GM23248 (cell line): ENCODE data around the gene GALNT18. TPM values are rescaled to one million over a fixed set of nuclear protein-coding genes. Genes with fewer than 3 reads are reported as not detected.

ENCODE experiments used
- DNase-seq: peaks from one replicate; pipeline ENCODE4 v3.0.0-alpha.2; 2015
- H2AFZ ChIP-seq: fragments of 200-600 bp; sonication (generic); 2 replicates; pipeline ENCODE4 v1.6.1; 2016; ENCODE audit warnings: antibody characterized with exemption
- H3F3A ChIP-seq: fragments of 200-600 bp; sonication (generic); 2 replicates; pipeline ENCODE4 v1.6.1; 2016; ENCODE audit warnings: mild to moderate bottlenecking, antibody characterized with exemption, mixed run types; ENCODE audit not compliant: insufficient read depth
- H3K27ac ChIP-seq: fragments of 200-600 bp; sonication (generic); 2 replicates; pipeline ENCODE4 v1.5.1; 2016; ENCODE audit warnings: mild to moderate bottlenecking
- H3K27me3 ChIP-seq: fragments of 200-600 bp; sonication (generic); replicated peaks from 2 replicates; pipeline ENCODE4 v1.6.1; 2016; ENCODE audit warnings: mild to moderate bottlenecking; ENCODE audit not compliant: insufficient read depth
- H3K36me3 ChIP-seq: fragments of 200-600 bp; sonication (generic); 2 replicates; pipeline ENCODE4 v1.6.1; 2016; ENCODE audit warnings: low read depth, mild to moderate bottlenecking
- H3K4me1 ChIP-seq: fragments of 200-600 bp; sonication (generic); 2 replicates; pipeline ENCODE4 v1.6.1; 2016; ENCODE audit warnings: mild to moderate bottlenecking; ENCODE audit not compliant: insufficient read depth
- H3K4me2 ChIP-seq: fragments of 200-600 bp; sonication (generic); one replicate; pipeline ENCODE4 v1.6.1; 2016; ENCODE audit warnings: mild to moderate bottlenecking; ENCODE audit not compliant: unreplicated experiment
- H3K4me3 ChIP-seq: fragments of 200-600 bp; sonication (generic); 2 replicates; pipeline ENCODE4 v1.5.1; 2016; ENCODE audit warnings: mild to moderate bottlenecking
- H3K79me2 ChIP-seq: fragments of 200-600 bp; sonication (generic); 2 replicates; pipeline ENCODE4 v1.6.1; 2016; ENCODE audit warnings: mild to moderate bottlenecking; ENCODE audit not compliant: insufficient read depth
- H3K9ac ChIP-seq: fragments of 200-600 bp; sonication (generic); 2 replicates; pipeline ENCODE4 v1.6.1; 2016; ENCODE audit warnings: mild to moderate bottlenecking
- H3K9me2 ChIP-seq: fragments of 200-600 bp; sonication (generic); 2 replicates; pipeline ENCODE4 v1.6.1; 2016; ENCODE audit warnings: mixed run types, mild to moderate bottlenecking, moderate library complexity; ENCODE audit not compliant: insufficient read depth
- H3K9me3 ChIP-seq: fragments of 200-600 bp; sonication (generic); one replicate; pipeline ENCODE4 v1.6.1; 2017; ENCODE audit warnings: low read depth
- H4K20me1 ChIP-seq: fragments of 200-600 bp; sonication (generic); 2 replicates; pipeline ENCODE4 v1.6.0; 2016; ENCODE audit not compliant: insufficient read depth
- EZH2 ChIP-seq: fragments of 200-600 bp; sonication (generic); IDR thresholded peaks from 2 replicates; pipeline ENCODE4 v1.6.1; 2018; ENCODE audit warnings: antibody characterized with exemption, mild to moderate bottlenecking; ENCODE audit not compliant: insufficient read depth, poor library complexity, severe bottlenecking
- EZH2phosphoT487 ChIP-seq: fragments of 200-600 bp; sonication (generic); IDR thresholded peaks from 2 replicates; pipeline ENCODE4 v1.6.1; 2018; ENCODE audit warnings: antibody characterized with exemption, moderate library complexity, mild to moderate bottlenecking, low read depth; ENCODE audit not compliant: insufficient read depth
- WGBS, 2 experiments: methylation state at CpG; one replicate each; pipeline ENCODE4 v1.1.6; 2015 to 2017; ENCODE audit warnings: low lambda C conversion rate in 2 of 2, low coverage in 1 of 2; ENCODE audit errors: missing lambda C conversion rate in 2 of 2; 5-methylcytosine and 5-hydroxymethylcytosine counted together
- in situ Hi-C: fragments of 300-500 bp; cut with MboI; formaldehyde crosslinking; loops from 2 replicates; pipeline ENCODE4 v1.15.0; 2020
- polyA plus RNA-seq: library from polyadenylated mRNA; unstranded; fragments of >200 nt; fragmentation: Nextera tagmentation; extraction: Ambion mirVana; gene quantifications from 2 replicates; pipeline ENCODE4 v1.2.1, GENCODE V29; 2016
- total RNA-seq: library from RNA; depleted of rRNA; stranded (reverse); fragments of >200 nt; shearing (Covaris generic); gene quantifications from 2 replicates; pipeline ENCODE4 v1.2.3, GENCODE V29; 2014

Gene GALNT18
- total and polyA plus RNA-seq, 2 experiments from 2014 or later = 4.1 to 5.6 TPM

DNA sequence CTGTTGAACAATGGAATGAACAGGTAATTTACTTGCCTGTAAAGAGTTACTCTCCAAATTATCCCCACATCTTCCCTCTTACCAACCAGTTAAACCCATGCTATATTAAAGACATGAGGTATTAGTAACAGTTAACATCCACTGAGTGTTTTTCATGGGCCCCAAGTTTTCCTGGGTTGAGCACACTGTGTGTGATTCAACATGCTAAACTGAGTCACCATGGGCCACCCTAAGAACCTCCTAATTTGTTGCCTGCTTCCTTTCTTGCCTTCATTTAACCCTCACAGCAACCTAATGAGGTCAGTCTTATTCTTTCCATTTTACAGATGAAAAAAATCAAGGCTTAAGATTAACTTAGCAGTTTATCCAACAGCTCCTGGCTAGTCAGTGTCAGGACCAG, 51.0 kb downstream of the GALNT18 start:
- Histone ChIP-seq H2AFZ (no peak overlapping the region), H3K27ac (no peak overlapping the region), H3K79me2 (no peaks in the 10 kb centered on the region), H4K20me1 (no peaks in the 10 kb centered on the region), H3K36me3 (no peaks in the 10 kb centered on the region), H3K9me3 (no peaks in the 10 kb centered on the region), H3F3A (no peaks in the 10 kb centered on the region), H3K4me2 (no peak overlapping the region), H3K4me1 (no peaks in the 10 kb centered on the region), H3K27me3 (no peaks in the 10 kb centered on the region), H3K9ac (no peak overlapping the region), H3K4me3 (no peak overlapping the region), H3K9me2 (no peaks in the 10 kb centered on the region)
- TF ChIP-seq EZH2phosphoT487 (no peak), EZH2 (no peak)
- DNase-seq = no peak
- in situ Hi-C loops = no loop called here

DNA sequence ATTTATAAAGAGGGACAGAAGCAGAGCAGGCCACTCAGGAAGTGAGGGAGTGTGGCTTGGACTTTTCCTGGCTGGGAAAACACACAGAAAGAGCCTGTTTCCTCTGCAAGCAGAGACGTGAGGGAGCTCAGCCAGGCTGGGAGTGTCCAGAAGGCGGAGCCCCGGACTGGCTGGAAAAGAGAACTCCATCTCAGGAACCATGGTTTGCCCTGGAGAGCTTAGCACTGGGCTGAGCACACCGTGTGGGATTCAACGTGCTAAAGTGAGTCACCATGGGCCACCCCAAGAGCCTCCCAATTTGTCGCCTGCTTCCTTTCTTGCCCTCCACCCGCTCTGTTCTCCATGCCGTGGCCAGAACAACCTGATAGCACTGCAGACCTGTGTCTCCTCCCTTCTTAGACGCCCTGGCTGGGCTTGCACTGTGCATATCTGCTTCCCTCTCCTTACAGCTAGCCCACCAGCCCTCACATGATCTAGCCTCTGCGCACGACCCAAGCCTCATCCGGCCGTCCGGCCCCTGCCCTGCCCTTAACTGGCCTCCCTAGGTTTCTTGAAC, 51.8 kb downstream of the GALNT18 start:
- no peak overlapping the region for H3K9ac ChIP-seq
- no peaks in the 10 kb centered on the region for H3F3A ChIP-seq
- 62 to 66% methylated on average over 14 of the region's 14 CpGs for WGBS, 2 experiments
- peak; percentile 50 for DNase-seq
- no peak overlapping the region for H3K4me3 ChIP-seq
- H3K4me2 ChIP-seq = no peak overlapping the region
- H4K20me1 ChIP-seq = no peaks in the 10 kb centered on the region
- no peaks in the 10 kb centered on the region for H3K27me3 ChIP-seq
- in situ Hi-C loops = no loop called here
- no peaks in the 10 kb centered on the region for H3K36me3 ChIP-seq
- H2AFZ ChIP-seq = peak overlapping the region; percentile 68
- H3K27ac ChIP-seq = no peak overlapping the region
- H3K9me3 ChIP-seq = no peaks in the 10 kb centered on the region
- H3K9me2 ChIP-seq = no peaks in the 10 kb centered on the region
- TF ChIP-seq EZH2phosphoT487 = no peak
- TF ChIP-seq EZH2 = no peak
- no peaks in the 10 kb centered on the region for H3K4me1 ChIP-seq
- H3K79me2 ChIP-seq = no peaks in the 10 kb centered on the region

DNA sequence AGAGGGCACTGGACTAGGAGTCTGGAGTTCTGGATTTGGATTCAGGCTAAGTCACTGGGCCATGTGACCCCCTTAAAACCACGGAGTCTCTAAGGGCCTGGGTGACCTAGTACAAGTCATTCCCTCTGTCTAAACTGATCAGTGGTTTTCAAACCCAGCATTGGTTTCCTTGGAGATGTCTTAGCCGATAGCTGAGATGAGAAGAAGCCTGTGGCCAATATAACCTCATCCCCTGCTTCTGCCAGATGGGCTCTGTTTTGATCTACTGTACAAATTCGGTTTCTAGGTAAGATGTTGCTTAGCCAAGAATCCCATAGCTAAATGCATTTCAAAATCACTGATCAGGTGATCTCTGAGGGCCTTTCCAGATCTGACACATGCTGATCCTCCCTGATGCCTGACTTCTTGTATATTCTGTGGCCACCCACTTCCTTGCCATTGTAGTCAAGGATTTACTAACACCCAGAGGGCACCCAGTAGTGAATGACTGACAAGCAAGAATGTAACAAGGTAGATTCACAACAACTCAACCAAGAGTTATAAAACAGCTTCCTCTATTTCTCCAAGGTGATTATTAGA, 53.1 kb downstream of the GALNT18 start:
- in situ Hi-C loops = no loop called here
- Histone ChIP-seq H3K36me3 (no peaks in the 10 kb centered on the region), H3K4me2 (no peak overlapping the region), H3K4me3 (no peak overlapping the region), H3K9ac (no peak overlapping the region), H3K9me2 (no peaks in the 10 kb centered on the region), H3K27me3 (no peaks in the 10 kb centered on the region), H3F3A (no peaks in the 10 kb centered on the region), H4K20me1 (no peaks in the 10 kb centered on the region), H2AFZ (no peak overlapping the region), H3K27ac (no peak overlapping the region), H3K4me1 (no peaks in the 10 kb centered on the region), H3K9me3 (no peaks in the 10 kb centered on the region), H3K79me2 (no peaks in the 10 kb centered on the region)
- TF ChIP-seq EZH2phosphoT487 = no peak
- TF ChIP-seq EZH2 = no peak
- no peak for DNase-seq
- WGBS, 2 experiments = 76 to 78% methylated on average over 3 of the region's 3 CpGs

DNA sequence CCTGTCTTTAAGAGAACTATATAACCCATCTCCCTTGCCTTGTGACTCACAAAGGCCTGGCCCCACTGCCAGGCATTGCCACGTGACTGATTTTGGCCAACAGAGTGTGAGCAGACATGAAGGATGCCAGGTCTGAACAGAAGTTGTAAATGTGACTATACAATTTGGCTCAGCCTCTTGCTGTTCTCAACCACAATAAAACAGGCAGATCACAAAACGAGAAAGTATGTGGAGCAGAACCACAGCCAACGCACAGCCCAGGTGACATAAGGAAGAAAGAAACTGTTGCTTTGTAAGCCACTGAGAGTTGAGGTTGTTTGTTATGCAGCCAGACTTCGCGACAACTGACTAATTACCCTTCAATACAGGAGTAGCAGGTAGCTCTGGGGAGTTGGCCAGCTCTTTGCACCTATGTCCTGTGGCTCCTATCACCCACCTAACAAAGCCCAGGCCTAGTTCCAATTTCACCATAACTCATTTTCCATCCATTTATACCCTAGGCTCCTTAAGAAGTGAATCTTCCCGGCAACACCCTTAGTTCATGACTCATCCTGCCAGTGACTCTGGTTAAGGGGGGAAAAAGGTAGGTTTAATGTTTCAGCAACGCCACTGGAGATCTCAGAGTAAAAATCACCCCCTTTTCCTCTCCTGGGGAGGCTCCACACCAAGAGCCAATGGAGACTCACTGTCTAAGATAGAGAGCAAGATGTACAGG, 53.7 kb downstream of the GALNT18 start:
- Histone ChIP-seq H3K4me2 (no peak overlapping the region), H3K9me2 (no peaks in the 10 kb centered on the region), H3K27me3 (no peaks in the 10 kb centered on the region), H2AFZ (no peak overlapping the region), H3K4me1 (no peaks in the 10 kb centered on the region), H3K79me2 (no peaks in the 10 kb centered on the region), H4K20me1 (no peaks in the 10 kb centered on the region; the same call in 1 of the 2 replicates), H3K36me3 (no peaks in the 10 kb centered on the region), H3K27ac (no peak overlapping the region), H3F3A (no peaks in the 10 kb centered on the region), H3K9me3 (no peaks in the 10 kb centered on the region), H3K9ac (no peak overlapping the region), H3K4me3 (no peak overlapping the region)
- peak; percentile 51 for DNase-seq
- TF ChIP-seq EZH2 = no peak
- TF ChIP-seq EZH2phosphoT487 = no peak
- in situ Hi-C loops = no loop called here
- WGBS, 2 experiments = 66% methylated on average over 7 of the region's 7 CpGs
